ENCODE measurements around the gene PKIB.

DNA sequence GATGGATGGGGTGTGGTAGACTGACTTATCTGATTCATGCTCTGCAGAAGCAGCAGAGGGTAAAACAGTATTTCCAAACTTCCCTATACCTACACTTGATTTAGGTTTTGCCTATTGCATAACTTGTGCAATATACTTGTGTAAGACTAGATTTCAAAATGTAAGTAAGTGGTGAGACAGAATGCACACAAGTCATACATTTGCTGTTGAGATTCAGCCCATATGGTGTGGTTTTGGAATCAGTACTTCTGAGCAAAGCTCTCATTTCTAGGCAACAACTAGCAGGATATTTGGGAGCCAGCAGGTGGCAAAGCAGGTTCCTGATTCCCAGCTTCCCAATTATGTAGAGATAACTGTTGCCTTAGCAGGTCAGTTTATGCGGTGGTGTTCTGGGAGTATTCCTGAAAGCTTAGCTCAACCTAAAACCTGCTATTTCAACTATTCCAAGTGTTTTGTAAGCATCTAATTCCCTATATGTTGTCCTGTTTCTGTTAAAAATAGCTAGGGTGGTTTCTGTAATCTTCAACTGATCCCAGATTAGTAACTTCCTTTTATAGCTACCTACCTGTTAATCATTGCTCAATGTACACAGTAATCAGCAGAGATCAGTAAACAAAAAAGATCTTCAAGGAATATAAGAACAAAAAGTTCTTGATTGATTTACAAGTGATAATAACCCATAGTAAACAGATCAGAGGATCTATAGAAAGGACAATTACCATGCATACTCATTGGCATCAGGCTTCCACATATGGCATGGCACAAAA is 160.8 kb downstream of the PKIB start:
- no peak for TF ChIP-seq WRNIP1 (IDR thresholded peaks at IDR 0.05; ENCODE audit: borderline replicate concordance, low read depth, low read length)
- TF ChIP-seq, protein P1, sequence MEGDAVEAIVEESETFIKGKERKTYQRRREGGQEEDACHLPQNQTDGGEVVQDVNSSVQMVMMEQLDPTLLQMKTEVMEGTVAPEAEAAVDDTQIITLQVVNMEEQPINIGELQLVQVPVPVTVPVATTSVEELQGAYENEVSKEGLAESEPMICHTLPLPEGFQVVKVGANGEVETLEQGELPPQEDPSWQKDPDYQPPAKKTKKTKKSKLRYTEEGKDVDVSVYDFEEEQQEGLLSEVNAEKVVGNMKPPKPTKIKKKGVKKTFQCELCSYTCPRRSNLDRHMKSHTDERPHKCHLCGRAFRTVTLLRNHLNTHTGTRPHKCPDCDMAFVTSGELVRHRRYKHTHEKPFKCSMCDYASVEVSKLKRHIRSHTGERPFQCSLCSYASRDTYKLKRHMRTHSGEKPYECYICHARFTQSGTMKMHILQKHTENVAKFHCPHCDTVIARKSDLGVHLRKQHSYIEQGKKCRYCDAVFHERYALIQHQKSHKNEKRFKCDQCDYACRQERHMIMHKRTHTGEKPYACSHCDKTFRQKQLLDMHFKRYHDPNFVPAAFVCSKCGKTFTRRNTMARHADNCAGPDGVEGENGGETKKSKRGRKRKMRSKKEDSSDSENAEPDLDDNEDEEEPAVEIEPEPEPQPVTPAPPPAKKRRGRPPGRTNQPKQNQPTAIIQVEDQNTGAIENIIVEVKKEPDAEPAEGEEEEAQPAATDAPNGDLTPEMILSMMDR (IDR thresholded peaks at IDR 0.05 in 2 of 3, conservative IDR thresholded peaks at IDR 0.05 in 1 of 3; ENCODE audit: control insufficient read depth in 2 of 3, extremely low read depth in 1 of 3, insufficient read depth in 1 of 3, low read depth in 3 of 3, low read length in 3 of 3): no peak
- no peak for TF ChIP-seq CBX3 (IDR thresholded peaks at IDR 0.05; ENCODE audit: borderline replicate concordance, low read depth)
- TF ChIP-seq SIX5 (IDR thresholded peaks at IDR 0.05; ENCODE audit: low read depth, low read length, severe bottlenecking): no peak
- no peak for TF ChIP-seq POLR2AphosphoS5 (IDR thresholded peaks at IDR 0.05; ENCODE audit: low read length)
- TF ChIP-seq CREB1 (IDR thresholded peaks at IDR 0.05; ENCODE audit: low read depth): no peak
- TF ChIP-seq SREBF1 (IDR thresholded peaks at IDR 0.05; ENCODE audit: low read length): no peak
- no peak for TF ChIP-seq HDAC6 (IDR thresholded peaks at IDR 0.05; ENCODE audit: unreplicated experiment)
- TF ChIP-seq MTA3 (IDR thresholded peaks at IDR 0.05; ENCODE audit: borderline replicate concordance, low read length): no peak
- no peak for TF ChIP-seq FOS (IDR thresholded peaks at IDR 0.05; ENCODE audit: borderline replicate concordance, extremely low read depth, insufficient read length)

Measured in GM12878 (cell line).